Natural killer cell (primary cell): ENCODE measurements around the gene MRI1. TPM values are rescaled to one million over a fixed set of nuclear protein-coding genes. Genes with fewer than 3 reads are reported as not detected.
A peak's percentile ranks its signal among the peaks of the same experiment; 100 is the strongest.

Source experiments
- ATAC-seq, 3 donors: fragments of 150-1000 bp in 2 of 3; fragments of 200-7000 bp in 1 of 3; cut with Tn5 transposase; 1 replicate in 1 of 3; 2 replicates in 2 of 3; pipeline ENCODE4 v1.10.0; 2021; ENCODE audit warnings: mild to moderate bottlenecking in 2 of 3, moderate library complexity in 2 of 3
- DNase-seq, 2 donors: peaks; one replicate each; pipeline versions ENCODE4 v3.0.0 to v3.0.0-alpha.2; 2013 to 2021; ENCODE audit warnings: mixed read lengths in 1 of 2
- H3K27ac ChIP-seq: one replicate; pipeline ENCODE4 v1.5.1; 2013; ENCODE audit warnings: mild to moderate bottlenecking, low read length
- H3K27me3 ChIP-seq: one replicate; pipeline ENCODE4 v1.6.1; 2013; ENCODE audit warnings: low read length; ENCODE audit not compliant: control insufficient read depth, insufficient read depth
- H3K36me3 ChIP-seq: one replicate; pipeline ENCODE4 v1.6.1; 2013; ENCODE audit warnings: low read length; ENCODE audit not compliant: control insufficient read depth, insufficient read depth
- H3K4me1 ChIP-seq: one replicate; pipeline ENCODE4 v1.6.1; 2013; ENCODE audit warnings: low read length; ENCODE audit not compliant: control insufficient read depth, insufficient read depth
- H3K4me3 ChIP-seq: one replicate; pipeline ENCODE4 v1.5.1; 2013; ENCODE audit warnings: low read length
- H3K9me3 ChIP-seq: one replicate; pipeline ENCODE4 v1.6.1; 2013; ENCODE audit warnings: low read length; ENCODE audit not compliant: control insufficient read depth, insufficient read depth
- H3K27ac Mint-ChIP-seq, 2 donors: one replicate each; pipeline ENCODE4 v1.8.0; 2022; ENCODE audit warnings: mild to moderate bottlenecking in 2 of 2, mixed read lengths in 2 of 2, moderate library complexity in 1 of 2
- H3K27me3 Mint-ChIP-seq, 2 donors: one replicate each; pipeline ENCODE4 v1.8.0; 2022; ENCODE audit warnings: low read depth in 2 of 2, mixed read lengths in 2 of 2
- H3K36me3 Mint-ChIP-seq: one replicate; pipeline ENCODE4 v1.8.0; 2022; ENCODE audit warnings: mixed read lengths
- H3K4me1 Mint-ChIP-seq, 2 donors: one replicate each; pipeline ENCODE4 v1.8.0; 2022; ENCODE audit warnings: mixed read lengths in 2 of 2
- H3K4me3 Mint-ChIP-seq: one replicate; pipeline ENCODE4 v1.8.0; 2022; ENCODE audit warnings: mild to moderate bottlenecking, moderate library complexity, mixed read lengths
- H3K9me3 Mint-ChIP-seq, 2 donors: one replicate each; pipeline ENCODE4 v1.8.0; 2022; ENCODE audit warnings: mixed read lengths in 2 of 2
- CTCF ChIP-seq: fragments of 200-600 bp; IDR thresholded peaks from one replicate; pipeline ENCODE4 v1.8.0; 2022; ENCODE audit warnings: antibody characterized with exemption
- WGBS: methylation state at CpG from one replicate; pipeline ENCODE4 v1.1.7; 2013; ENCODE audit warnings: missing lambda C conversion rate; ENCODE audit not compliant: insufficient coverage; 5-methylcytosine and 5-hydroxymethylcytosine counted together
- intact Hi-C: fragments of 100-400 bp; cut with micrococcal nuclease; formaldehyde crosslinking; loops from one replicate; pipeline ENCODE4 v1.14.2; 2022
- total RNA-seq, 4 donors: library from RNA; stranded (reverse); fragments of 120-200 nt in 1 of 4; gene quantifications; one replicate each; pipeline versions ENCODE4 v1.2.3 to v1.2.4, GENCODE V29; 2013 to 2022

The MRI1 gene
- total RNA-seq, 3 donors from 2014 or later (not counting 1 experiment from before 2014, with no cell fraction given) = 25.7 to 35.4 (median 26.7) TPM

GRCh38 chr19:13731147-13731964 lies 33.0 kb upstream of the MRI1 start:
- WGBS = under 1% methylated on average over 39 of the region's 39 CpGs
- Mint-ChIP-seq H3K36me3 (no peaks in the 10 kb centered on the region), H3K27ac (peak overlapping the region; percentile 81 to 88), H3K4me1 (peaks cover 10% of the 10 kb centered on the region in 2 donors), H3K27me3 (no peaks in the 10 kb centered on the region), H3K9me3 (no peaks in the 10 kb centered on the region), H3K4me3 (peak overlapping the region; percentile 90)
- Histone ChIP-seq H3K4me1 (peaks cover 18% of the 10 kb centered on the region), H3K27ac (peak overlapping the region; percentile 59), H3K36me3 (no peaks in the 10 kb centered on the region), H3K4me3 (peak overlapping the region; percentile 61), H3K9me3 (no peaks in the 10 kb centered on the region), H3K27me3 (no peaks in the 10 kb centered on the region)
- no peak for TF ChIP-seq CTCF
- peak; percentile 93 to 96 for DNase-seq
- intact Hi-C loops = no loop called here
- peak; percentile 100 for ATAC-seq

DNA sequence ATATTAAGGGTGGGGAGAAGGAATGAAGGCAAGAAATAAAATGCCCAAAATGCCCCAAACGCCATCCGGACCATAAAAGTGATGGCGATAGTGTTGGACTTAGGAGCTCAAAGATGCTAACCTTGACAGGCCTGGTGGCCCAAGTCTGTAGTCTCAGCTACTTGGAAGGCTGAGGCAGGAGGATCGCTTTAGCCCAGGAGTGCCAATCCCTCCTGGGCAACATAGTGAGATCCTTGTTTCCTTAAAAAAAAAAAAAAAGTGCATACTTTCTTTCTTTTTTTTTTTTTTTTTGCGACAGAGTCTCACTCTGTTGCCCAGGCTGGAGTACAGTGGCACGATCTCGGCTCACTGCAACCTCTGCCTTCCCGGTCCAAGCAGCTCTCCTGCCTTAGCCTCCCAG lies 32.0 kb upstream of the MRI1 start:
- Histone ChIP-seq H3K36me3 (no peaks in the 10 kb centered on the region), H3K9me3 (no peaks in the 10 kb centered on the region), H3K27me3 (no peaks in the 10 kb centered on the region), H3K27ac (no peak overlapping the region), H3K4me1 (peaks cover 18% of the 10 kb centered on the region), H3K4me3 (no peak overlapping the region)
- intact Hi-C loops = no loop called here
- no peaks in the 10 kb centered on the region for H3K36me3 Mint-ChIP-seq
- H3K4me1 Mint-ChIP-seq = peaks cover 10% of the 10 kb centered on the region in 2 donors
- H3K27ac Mint-ChIP-seq = no peak overlapping the region
- H3K4me3 Mint-ChIP-seq = no peak overlapping the region
- 95% methylated on average over 8 of the region's 8 CpGs for WGBS
- DNase-seq (peak in 1 of 2 donors; percentile 13), ATAC-seq (no peak)
- no peaks in the 10 kb centered on the region for H3K9me3 Mint-ChIP-seq
- no peaks in the 10 kb centered on the region for H3K27me3 Mint-ChIP-seq
- TF ChIP-seq CTCF = no peak

GRCh38 chr19:13734751-13735150 lies 29.6 kb upstream of the MRI1 start:
- H3K27ac Mint-ChIP-seq = no peak overlapping the region
- intact Hi-C loops = no loop called here
- no peak for TF ChIP-seq CTCF
- Histone ChIP-seq H3K4me1 (peaks cover 18% of the 10 kb centered on the region), H3K36me3 (no peaks in the 10 kb centered on the region), H3K4me3 (no peak overlapping the region), H3K27ac (no peak overlapping the region), H3K27me3 (no peaks in the 10 kb centered on the region), H3K9me3 (no peaks in the 10 kb centered on the region)
- H3K4me3 Mint-ChIP-seq = no peak overlapping the region
- H3K9me3 Mint-ChIP-seq = no peaks in the 10 kb centered on the region
- ATAC-seq (no peak), DNase-seq (no peak)
- no peaks in the 10 kb centered on the region for H3K27me3 Mint-ChIP-seq
- peaks cover 10% of the 10 kb centered on the region in 2 donors for H3K4me1 Mint-ChIP-seq
- H3K36me3 Mint-ChIP-seq = no peaks in the 10 kb centered on the region
- WGBS = 100% methylated on average over 2 of the region's 2 CpGs
